Superior temporal gyrus (tissue), 1 donor: Measurements from ENCODE around the gene ITPKC.
"Not testable (repeated sequence)": the region's sequence is repeated elsewhere in the genome, so short reads cannot be mapped to it uniquely, and the experiment has no call there.

Experiments used
- DNase-seq: peaks from one replicate; pipeline ENCODE4 v3.0.0-alpha.2; 2016; ENCODE audit errors: extremely low spot score

Gene ITPKC

GRCh38 chr19:40716031-40716481, 856 bp upstream of the ITPKC start:
- DNase-seq = no peak

- no peak for DNase-seq
Measured at GRCh38 chr19:40717325-40717879, 490 bp downstream of the ITPKC start.

GRCh38 chr19:40717880-40718773, 1.2 kb downstream of the ITPKC start:
- no peak for DNase-seq

DNA sequence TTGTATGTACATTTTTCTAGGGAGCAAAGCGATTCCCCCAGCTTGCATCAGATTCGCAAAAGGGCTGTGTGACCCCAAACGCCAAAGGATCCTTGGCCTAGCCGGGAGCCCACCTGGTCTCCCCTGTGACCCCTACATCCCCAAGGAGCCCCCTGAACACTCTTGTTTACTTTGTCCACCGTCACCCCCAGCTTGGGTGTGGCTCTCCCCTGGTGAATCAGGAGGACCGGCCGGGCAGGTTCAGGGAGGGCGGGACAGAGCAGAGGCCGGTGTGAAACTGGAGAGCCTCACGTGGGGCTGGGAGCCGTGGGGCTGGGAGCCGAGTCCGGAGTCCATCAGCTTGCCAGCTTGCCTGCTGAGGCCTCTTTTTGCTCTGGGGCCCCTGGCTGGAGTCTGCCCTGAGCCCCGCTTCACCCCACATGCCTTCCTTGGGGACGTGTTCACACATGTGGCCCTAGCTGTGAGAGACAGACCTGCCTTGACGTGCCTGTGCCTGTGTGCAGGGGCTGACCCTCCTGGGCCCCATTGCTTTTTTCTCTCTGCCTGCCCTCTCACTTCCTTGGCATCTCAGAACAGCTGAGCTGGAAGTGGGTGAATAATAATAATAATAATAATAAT, 2.0 kb downstream of the ITPKC start:
- no peak for DNase-seq

DNA sequence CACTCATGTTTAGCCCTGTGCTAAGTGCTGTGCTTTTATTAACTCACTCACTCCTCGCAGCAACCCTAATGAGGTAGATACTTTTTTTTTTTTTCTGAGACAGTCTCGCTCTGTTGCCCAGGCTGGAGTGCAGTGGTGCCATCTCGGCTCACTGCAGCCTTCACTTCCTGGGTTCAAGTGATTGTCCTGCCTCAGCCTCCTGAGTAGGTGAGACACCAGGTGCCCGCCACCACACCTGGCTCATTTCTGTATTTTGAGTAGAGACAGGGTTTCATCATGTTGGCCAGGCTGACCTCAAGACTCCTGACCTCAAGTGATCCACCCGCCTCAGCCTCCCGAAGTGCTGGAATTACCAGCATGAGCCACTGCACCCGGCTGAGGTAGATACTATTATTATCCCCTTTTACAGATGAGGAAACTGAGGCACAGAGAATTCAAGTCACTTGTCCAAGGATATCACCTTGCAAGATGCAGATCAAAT, 2.5 kb downstream of the ITPKC start:
- no peak for DNase-seq

DNA sequence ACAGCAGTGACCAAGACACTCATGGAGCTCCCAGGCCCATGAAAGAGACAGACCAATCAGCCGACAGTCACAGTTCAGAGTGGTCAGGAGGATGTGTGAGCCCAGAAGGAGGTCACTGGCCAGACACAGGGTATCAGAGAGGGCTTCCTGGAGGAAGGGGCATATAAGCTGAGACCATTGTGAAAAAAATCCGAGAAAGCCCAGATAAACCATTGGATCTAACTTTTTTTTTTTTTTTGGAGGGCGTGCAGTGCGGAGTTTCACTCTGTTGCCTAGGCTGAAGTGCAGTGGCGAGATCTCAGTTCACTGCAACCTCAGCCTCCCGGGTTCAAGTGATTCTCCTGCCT, 4.2 kb downstream of the ITPKC start:
- DNase-seq = no peak

DNA sequence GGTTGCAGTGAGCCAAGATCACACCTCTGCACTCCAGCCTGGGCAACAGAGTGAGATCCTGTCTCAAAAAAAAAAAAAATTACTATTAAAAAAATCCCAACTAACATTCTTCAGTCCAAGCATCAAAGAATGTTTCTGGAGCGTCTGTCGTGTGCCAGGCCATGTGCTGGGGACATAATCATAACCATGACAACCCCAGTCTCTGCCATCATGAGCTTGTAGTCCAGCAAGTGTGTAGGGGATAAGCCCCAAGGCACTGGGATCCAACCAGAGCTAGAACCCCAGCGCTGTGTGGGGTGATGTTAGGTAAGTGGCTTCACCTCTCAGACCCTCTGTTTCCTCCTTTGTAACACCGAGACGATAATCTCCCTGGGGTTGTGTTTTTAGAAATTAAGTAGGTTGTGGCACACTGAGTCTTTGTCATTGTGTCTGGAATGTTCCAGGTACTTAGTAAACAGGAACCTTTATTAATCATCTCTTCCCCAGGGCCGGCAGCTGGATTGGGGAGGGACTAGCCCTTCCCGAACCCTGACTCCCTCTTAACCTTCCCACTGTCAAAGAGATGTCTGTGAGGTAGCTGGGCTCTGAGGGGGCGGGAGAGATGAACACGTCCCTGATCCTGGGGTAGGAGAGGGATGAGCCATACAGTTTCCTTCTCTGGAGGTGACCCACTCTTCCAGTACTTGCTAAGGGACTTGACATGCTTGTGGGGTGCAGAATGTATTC, 5.2 kb downstream of the ITPKC start:
- no peak for DNase-seq

GRCh38 chr19:40723661-40724254, 6.8 kb downstream of the ITPKC start:
- no peak for DNase-seq

GRCh38 chr19:40724315-40724714, 7.4 kb downstream of the ITPKC start:
- DNase-seq = no peak

DNA sequence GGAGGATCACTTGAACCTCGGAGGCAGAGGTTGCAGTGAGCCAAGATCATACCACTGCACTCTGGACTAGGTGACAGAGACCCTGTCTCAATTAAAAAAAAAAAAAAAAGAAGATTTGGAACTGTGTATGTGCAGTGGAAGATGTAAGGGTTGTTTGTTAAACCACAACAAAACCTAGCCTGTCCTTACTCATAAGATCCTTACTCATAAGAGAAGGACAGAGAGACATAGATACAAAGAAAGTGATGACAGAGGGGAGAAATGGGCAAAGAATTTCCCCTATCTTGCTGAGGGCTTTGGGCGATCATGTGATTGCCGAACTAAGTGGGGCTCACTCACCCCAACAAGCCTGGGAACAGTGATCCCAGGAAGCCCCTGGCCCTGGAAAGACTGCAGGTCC, 7.9 kb downstream of the ITPKC start:
- DNase-seq = no peak

- no peak for DNase-seq
Measured at GRCh38 chr19:40726279-40726678, 9.4 kb downstream of the ITPKC start.

- not testable (repeated sequence) for DNase-seq
Measured at GRCh38 chr19:40730065-40730464, 13.2 kb downstream of the ITPKC start.

- DNase-seq = not testable (repeated sequence)
Measured at GRCh38 chr19:40732304-40732703, 15.4 kb downstream of the ITPKC start.

- DNase-seq = no peak
Measured at GRCh38 chr19:40733149-40733548, 16.2 kb downstream of the ITPKC start.

- no peak for DNase-seq
Measured at GRCh38 chr19:40735013-40735771, 18.3 kb downstream of the ITPKC start.

DNA sequence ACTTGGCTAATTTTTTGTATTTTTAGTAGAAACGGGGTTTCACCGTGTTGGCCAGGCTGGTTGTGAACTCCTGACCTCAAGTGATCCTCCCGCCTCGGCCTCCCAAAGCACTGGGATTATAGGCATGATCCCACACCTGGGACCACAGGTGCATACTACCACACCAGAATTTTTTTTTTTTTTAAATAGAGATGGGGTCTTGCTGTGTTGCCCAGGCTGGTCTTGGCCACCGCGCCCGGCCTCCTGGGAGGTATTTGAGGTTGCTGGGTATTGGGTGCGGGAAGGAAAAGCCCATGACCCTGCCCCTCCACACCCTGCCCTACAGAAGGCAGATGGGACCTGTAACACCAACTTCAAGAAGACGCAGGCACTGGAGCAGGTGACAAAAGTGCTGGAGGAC, 19.7 kb downstream of the ITPKC start:
- DNase-seq = no peak

GRCh38 chr19:40737102-40737644, 20.3 kb downstream of the ITPKC start:
- DNase-seq = no peak

- DNase-seq = no peak
Measured at GRCh38 chr19:40739030-40739839, 22.3 kb downstream of the ITPKC start.

GRCh38 chr19:40739871-40740703, 23.2 kb downstream of the ITPKC start:
- no peak for DNase-seq
